ENCODE data around the gene FGFBP3.
"Not testable (repeated sequence)": the region's sequence is repeated elsewhere in the genome, so short reads cannot be mapped to it uniquely, and the experiment has no call there.

The FGFBP3 gene

DNA sequence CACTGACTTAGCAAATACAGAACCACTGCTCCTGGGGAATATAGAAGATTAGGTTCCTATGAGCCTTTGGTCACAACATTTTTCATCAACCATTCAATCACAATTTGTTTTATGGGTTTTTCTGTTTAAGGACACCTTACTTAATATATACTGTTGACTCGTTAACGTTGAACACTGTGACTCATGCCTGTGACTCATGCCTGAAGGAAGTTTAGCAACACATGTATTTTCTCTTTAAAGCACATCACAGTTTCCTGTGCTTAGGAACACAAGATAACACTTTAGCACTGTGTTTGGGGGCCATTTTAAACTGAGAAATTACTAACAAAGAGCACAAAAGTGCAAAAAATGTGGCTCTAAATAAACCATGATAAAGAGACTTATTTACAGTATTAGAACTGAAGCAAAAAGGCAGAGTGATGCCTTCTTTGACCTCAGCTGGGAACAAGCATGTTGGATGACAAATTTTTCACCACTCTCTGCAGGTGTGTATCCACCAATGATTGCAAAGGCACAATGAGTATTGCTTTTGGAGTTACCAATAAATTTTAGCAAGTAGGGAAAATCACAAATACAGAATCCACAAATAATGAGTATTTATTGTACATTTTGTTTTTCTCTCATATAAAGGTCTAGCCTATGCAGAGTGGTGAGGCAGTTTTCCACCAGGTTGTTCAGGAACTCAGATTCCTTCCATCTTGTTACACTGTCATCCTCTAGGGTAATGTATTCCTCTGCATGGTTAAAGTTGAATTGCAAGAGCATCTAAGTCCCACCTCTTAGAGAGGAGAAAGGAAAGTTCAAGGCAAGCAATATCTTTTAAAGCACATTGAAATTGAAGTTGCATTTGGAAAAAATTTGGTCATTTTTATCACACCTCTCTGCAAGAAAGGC lies 7.3 kb downstream of the FGFBP3 start:
- peak; percentile 29 for DNase-seq (ENCODE audit: low read depth, low spot score)

DNA sequence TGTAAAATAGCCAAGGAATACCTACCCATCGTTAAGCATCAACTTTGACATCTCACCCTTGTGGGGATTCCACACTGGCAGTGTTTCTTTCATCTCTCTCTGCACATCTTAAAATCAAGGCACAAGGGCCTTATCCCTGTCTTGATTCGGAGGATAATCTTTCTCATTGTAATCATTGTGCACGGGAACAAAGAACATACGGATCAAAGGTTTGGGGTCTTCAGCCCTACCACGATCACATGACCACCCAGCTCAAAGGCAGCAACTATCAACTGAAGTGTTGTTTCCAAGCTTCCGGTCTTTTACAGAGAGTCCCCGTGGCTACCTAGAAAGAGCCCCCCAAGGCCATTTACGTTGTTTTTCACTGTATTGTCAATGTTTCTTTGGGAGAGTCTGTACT lies 11.9 kb downstream of the FGFBP3 start:
- DNase-seq (ENCODE audit: low read depth, low spot score) = no peak

DNA sequence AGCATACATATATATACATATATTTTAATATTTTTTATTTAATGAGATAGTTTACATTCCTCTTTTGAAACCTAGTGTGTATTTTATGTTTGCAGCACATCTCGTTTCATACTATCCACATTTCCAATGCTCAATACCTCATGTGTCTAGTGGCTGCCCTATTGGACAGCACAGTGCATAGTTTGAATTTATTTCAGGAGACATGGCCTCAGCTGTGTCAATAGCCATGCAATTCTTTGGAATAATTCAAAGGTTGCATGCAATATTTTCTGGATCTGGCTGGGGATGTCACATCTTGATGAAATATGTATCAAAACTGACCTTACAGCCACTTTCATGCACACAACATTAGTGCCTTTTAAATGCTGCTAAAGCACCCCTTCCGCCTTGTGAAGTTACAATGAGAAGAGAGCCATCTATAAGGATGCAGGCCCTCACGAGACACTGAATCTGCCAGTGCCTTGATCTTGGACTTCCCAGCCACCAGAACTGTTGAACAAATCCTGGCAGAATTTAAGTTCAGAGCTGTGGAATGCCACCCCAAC lies 13.0 kb downstream of the FGFBP3 start:
- DNase-seq (ENCODE audit: low read depth, low spot score) = no peak

DNA sequence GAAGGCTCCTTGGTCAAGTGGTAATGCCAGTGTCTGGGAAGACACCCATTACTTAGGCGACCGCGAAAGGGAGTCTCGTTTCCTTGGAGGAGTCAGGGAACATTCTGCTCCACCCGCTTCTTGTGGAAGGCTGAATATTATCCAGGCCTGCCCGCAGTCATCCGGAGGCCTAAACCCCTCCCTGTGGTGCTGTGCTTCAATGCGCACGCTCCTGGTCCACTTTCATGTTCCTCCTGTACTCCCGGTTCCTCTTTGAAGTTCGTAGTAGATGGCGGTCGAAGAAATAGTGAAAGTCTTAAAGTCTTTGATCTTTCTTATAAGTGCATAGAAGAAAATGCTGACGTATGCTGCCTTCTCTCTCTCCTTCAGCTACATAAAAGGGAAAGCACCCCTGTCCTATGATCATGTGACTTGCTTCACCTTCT lies 15.0 kb downstream of the FGFBP3 start:
- DNase-seq (ENCODE audit: low read depth, low spot score) = not testable (repeated sequence)

DNA sequence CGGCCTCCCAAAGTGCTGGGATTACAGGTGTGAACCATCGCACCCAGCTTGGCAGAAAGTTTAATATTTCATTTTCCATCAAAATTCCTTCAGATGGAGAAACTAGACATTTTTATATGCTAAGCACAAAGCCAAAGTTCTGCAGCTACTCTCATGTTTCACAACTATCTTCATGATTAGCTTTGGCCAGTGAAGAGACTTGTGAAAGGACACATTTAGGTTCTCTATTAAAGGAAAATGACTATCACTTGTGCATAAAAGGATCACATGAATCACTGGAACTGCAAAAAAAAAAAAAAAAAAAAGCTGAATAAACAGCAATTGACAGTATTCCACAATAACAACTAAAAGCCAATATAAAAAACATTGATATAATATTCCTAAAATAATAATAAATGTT lies 16.2 kb downstream of the FGFBP3 start:
- DNase-seq (ENCODE audit: low read depth, low spot score) = no peak

DNA sequence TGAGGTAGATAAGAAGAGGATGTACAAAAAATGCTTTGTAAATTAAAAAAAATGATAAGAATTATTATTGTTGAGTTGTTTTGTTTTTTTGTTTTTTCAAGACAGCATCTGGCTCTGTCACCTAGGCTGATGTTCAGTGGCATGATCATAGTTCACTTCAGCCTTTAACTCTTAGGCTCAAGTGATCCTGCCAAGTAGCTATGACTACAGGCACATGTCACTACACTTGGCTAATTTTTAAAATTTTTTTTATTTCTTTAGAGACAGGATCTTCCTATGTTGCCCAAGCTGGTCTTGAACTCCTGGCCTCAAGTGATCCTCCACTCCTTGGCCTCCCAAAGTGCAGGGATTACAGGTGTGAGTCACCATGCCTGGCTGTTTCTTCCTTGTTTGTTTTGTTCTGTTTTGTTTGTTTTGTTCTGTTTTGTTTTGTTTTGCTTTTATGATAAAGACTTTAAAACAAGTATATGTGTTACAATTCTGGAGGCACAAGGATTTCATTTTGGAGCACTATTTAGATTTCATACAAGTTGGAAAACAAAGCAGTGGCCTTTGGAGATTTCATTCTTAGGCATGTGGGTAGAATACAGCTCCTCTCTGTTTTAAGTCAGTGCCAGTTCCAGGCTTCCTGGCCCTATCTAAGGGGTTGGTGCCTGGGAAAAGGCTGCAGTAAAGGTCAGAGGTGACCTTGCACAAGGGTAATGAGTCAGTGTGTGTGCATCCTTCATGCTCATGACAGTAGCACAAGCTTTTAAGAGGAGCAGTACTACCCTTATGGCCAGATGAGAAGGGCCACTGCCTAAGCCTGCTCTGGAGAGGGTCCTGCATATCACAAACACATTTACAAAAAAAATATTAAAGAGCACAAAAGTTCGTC lies 17.9 kb downstream of the FGFBP3 start:
- DNase-seq (ENCODE audit: low read depth, low spot score) = no peak

DNA sequence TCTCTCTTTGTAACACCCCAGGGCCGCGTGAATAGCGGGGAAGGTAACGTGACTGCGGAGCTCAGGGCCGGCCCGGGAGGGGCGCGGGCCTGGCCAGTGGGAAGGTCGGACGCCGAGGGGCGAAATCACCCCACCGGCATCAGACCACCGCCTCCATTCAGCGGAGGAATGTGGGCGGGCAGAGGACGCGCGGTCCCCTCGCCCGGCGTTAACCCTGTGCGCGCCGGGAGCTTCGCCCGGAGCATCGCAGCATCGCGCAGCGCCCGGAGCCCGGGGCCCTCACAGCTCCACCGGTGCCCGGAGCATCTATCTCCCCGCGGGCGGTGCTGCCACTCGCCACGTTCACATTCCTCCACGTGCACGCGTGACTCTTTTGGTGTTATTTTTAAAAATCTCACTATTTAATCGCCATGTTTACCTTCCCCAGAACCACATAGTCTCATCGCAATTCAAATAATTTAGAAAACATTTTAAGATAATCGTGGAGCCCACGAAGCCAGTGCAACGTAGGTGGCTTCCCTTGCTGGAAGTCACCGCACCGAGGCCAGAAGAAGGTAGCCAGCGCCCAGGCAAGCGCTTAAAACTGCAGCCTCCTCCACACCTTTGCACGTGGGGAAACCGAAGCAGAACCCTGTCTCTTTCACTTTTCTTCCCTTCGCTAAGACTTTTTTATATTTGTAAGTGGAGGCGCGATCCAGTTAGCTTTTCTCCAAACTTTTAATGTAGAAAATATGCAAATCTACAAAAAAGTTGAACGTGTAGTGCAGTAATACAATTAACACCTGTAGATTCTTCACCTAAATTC lies 21.8 kb downstream of the FGFBP3 start:
- DNase-seq (ENCODE audit: low read depth, low spot score) = no peak

DNA sequence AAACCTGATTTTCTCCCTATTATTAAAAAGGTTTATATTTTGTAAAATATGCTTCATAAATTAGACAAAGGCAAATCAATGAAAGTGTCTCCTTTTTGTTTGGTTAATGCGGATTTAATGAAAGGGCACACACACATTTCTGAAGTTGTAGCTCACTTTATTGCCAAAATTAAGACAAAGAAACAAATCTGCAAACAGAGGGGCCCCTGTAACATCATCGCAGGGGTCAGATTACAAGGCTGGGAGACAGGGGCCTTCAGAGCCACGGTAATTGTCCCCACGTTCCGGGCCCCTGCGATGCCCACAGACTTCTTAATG lies 22.4 kb downstream of the FGFBP3 start:
- DNase-seq (ENCODE audit: low read depth, low spot score) = no peak

DNA sequence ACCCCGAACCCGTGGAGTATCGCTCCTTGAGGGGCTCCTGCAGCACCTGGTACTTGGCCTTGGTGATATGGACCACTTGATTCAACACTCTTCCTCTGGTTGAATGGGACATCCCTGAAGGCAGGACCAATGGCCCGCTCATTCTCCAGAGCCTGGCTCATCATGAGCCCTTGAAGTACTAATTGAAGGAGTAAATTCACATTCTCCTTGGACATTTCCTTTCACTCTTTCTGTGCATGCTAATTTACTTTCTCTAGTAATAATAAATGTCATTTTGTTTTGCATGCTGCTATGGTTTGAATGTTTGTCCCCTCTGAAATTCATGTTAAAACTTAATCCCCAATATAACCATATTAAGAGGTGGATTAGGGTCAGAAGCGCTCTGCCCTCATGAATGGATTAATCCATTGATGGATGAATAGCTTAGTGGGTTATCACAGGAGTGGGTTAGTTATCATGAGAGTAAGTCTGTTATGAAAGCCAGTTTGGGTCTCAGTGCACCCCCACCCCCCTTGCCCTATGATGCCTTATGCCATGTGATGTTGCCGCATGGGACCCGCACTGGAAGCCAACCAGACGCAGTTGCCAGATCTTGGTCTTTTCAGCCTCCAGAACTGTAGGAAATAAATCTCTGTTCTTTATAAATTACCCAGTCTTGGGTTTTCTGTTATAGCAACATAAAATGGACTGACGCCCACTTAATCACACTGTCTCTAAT lies 23.8 kb downstream of the FGFBP3 start:
- DNase-seq (ENCODE audit: low read depth, low spot score) = no peak

DNA sequence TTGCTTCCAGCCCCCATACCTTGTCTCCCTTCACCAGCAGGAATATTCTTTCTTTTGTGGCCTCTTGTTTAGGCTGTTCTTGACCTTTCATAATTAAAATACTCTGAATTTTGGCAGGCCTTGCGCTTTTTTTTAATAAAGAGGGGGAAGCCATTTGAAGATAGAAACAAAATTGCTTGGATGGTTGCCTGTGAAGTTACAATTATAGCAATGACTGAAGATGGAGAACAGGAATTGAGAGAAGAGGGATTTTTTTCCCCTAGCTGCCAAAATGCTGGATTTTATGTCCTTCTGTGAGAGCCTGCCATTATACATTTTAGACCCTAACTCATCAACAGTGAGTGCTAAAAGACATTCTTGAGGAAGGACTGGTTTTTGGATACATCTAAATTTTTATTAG lies 24.8 kb downstream of the FGFBP3 start:
- DNase-seq (ENCODE audit: low read depth, low spot score) = no peak

DNA sequence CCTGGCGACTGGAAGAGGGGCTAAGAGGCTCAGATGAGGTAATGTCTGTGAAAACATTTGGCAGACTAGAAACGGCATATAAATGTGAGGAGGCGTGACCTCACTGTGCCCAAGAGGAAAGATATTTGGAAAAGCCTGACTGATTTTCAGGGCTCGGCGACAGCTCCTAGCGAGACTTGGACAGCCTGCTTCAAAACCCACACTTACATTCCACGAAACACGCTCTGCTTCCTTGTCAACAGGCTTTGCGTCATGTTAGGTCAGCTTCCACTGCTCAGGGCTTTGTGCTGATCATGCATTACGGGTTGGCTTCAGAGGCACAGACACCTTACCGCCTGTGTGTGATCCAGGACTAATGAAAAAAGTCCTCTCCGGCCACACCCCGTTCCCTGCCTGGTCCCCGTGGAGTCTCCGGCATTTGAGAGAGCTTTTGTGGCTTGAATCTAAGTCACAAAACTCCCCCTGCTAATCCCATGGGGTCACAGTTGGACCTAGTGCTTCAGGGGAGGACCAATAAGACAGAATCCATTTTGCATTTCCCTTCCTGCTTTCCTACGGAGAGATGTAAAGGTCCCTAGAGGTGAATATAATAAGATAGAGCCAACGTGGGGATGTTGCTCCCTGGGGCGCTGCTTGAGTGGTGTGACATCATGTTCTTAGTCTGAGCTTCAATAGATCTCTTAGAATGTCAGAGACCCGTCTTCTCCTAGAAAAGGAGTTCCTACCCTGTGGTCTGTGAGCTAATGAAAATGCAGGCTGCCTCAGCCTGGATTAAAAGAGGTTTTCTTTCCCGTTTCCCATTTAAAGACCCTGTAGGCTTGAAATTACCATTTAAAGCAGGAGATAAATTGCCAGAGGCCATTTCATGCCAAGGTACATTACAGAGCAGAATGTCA lies 25.5 kb downstream of the FGFBP3 start:
- DNase-seq (ENCODE audit: low read depth, low spot score) = no peak

DNA sequence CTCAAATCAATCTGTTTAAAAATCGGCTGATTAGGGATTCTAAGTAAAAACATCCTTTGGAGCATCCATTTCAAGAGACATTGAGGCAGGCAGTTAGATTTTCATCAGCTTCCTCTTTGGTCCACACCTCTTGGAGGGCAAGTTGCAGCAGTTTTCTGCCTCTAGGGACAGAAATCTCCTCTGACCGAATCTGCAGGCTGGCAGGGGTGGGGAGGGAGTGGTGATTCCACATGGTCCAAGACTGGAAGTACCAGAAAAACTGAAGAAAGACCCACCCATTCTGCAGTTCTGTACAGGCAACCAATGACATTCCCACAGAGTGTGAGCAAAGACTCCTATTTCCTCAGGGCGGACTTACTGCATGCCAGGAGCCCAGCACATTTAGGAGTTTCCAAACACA lies 29.0 kb downstream of the FGFBP3 start:
- DNase-seq (ENCODE audit: low read depth, low spot score) = no peak

DNA sequence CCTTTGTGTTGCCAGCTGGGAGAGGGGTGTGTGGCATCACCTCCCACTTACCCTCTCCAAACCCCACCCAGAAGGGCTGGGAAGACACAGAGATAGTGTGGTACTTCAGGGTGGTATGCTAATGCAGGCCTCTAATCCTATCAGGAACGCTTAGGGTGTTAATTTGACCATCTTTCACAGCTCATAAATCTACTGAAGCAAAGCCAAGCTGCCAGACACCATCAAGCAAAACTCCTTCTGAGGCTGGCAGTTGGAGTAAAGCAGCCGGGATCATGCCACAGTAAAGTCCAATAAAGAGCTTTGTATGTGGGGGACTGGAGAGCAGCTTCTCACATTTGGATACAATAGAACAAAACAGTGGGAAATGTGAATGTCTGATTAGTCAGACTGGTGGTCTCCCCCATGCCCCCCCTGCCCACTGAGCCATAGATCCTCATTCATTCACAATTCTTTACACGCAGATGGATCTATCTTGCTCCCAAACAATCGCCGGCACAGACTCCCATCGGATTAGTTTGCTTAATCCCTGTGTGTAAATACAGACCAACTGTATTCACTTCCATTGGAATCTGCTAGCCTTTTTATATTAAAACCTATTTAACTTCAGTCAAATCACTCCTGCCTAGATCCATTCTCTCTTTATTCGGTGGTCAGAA lies 29.6 kb downstream of the FGFBP3 start:
- no peak for DNase-seq (ENCODE audit: low read depth, low spot score)

DNA sequence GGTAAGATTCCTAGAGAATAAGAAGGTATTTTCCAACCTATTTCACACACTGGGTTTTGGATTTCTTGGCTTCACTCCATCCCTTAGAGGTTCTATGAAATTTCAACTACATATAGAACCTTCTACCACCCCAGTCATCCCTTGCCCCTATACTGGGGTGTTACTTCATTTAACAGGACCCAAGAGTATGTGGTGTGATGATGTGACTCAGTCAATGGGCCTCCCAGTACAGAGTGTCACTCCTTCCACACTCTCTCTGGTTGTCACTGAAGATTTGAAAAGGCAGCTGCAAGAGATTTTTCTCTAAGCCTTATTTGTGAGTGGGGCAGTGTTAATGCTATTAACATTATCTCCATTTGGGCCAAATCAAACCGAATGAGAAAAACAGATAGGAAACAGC lies 33.5 kb downstream of the FGFBP3 start:
- no peak for DNase-seq (ENCODE audit: low read depth, low spot score)

DNA sequence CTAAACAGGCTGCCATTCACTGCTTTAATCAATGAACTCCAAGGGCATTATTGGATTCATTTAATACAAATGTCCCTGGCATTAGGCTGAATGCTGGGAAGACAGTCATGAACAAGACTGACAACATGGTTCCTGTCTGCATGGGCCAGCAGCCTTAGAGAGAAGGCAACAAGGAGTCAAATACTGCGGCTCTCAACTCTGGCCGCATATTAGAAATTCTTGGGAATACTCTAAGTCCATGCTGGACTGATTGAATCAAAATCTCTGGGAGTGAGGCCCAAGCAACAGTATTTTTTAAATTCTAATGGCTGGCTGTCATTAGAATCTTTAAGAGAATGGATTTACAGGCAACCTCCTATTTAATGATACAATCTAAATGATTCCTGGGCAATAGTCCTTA lies 34.1 kb downstream of the FGFBP3 start:
- DNase-seq (ENCODE audit: low read depth, low spot score) = no peak

DNA sequence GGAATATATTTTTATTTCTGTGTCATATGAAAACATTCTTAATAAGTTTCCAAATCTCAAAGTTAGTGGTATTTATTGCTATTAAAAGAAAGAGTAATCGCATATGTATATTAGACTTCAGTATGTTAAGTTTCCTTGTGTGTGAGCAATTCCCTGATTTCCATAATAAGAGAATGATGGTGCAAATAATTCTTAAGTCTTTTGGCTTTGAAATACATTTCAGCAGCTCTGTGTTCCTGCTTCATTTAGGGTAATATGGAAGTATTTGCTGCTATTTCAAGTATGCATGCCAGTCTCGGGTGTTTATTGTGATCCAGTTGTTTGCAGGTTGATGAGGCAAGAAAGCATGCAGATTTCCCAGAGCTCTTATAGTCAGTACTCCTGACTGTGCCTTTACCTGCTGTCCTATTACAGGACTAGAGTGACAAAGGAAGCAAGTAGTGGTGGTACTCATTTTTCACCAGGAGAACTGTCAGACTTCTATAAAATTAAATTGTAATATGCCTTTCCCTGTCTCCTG lies 43.7 kb downstream of the FGFBP3 start:
- DNase-seq (ENCODE audit: low read depth, low spot score) = no peak

DNA sequence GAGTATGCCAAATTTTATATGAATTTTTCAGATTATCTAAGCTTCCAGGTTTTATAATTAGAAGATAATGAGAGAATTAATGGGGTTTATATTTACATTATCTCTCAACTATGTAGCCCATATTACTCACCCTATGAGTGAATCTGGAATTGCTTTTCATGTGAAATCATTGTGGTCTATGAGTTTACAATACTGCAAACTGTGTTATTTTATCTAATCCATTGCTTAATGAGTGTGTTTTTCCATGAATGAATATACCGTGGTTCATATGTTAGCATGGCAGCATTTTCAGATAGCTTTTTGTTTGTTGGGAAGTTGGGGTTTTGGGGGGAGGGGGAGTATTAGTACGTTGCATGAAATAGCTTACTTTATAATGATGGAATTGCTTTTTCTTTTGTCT lies 44.5 kb downstream of the FGFBP3 start:
- no peak for DNase-seq (ENCODE audit: low read depth, low spot score)

DNA sequence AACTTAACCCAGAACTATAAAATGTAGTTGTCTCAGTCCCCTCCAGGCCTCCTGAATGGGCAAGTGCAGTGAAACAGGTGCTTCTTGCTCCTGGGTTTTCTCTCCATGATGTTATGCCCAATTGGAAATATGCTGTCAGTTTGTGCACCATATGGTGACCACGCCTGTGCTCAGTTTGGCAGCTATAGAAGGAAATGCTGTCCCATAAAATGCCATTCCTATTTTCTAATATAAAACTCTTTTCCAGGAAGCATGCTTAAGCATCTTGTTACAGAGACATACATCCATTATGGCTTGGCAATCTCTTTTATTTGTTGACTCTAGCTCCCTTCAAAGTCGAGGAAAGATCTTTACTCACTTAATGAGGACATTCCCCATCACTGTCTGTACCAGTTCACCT lies 45.2 kb downstream of the FGFBP3 start:
- no peak for DNase-seq (ENCODE audit: low read depth, low spot score)

DNA sequence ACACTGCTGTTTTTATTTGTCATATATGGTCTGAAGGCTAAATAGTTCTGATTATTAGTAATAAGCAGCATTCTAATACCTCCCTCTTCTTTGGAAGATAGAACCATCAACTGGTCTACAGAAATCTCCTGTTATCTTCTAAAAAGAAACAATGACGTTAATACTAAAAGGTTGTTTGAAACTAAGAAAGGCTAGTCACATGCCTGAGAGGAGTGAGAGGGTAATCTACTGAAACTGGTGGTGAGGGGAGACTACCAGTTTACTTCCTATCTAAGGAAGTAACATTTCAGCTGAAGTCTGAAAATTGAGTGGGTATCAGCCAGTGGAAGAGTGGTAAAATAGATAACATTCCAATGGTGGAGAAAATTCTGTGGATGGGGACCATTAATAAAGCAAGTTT lies 48.4 kb downstream of the FGFBP3 start:
- no peak for DNase-seq (ENCODE audit: low read depth, low spot score)

Measured in activated naive CD8-positive, alpha-beta T cell treated with anti-CD3 and anti-CD28 coated beads, Interleukin-2, amount 50 U/mL, for 16 hours (primary cell).